Endothelial cell of umbilical vein (primary cell): ENCODE measurements around the gene XYLT1. TPM values are rescaled to one million over a fixed set of nuclear protein-coding genes. Genes with fewer than 3 reads are reported as not detected.

Source experiments
- BruUV-seq: library from RNA; stranded (reverse); fragments of 400-500 nt; replicated peaks from 2 replicates; lab custom pipeline; 2021; lab: Mats Ljungman, UMichigan
- CTCF ChIA-PET: fragments of 300-600, 350-600 bp; sonication (Branson Sonifier 250); formaldehyde crosslinking; loops from one replicate; lab custom pipeline; 2021; ENCODE audit warnings: antibody characterized with exemption, inconsistent platforms; lab: Charles Lee
- POLR2A ChIA-PET: fragments of 300-600, 350-600 bp; sonication (Branson Sonifier 250); formaldehyde crosslinking; loops from one replicate; lab custom pipeline; 2021; ENCODE audit warnings: antibody characterized with exemption, inconsistent platforms; lab: Charles Lee
- DNase-seq: peaks from one replicate; pipeline ENCODE4 v3.0.0-alpha.2; 2011; ENCODE audit warnings: low read depth, low spot score
- FAIRE-seq: peaks from 2 replicates; lab custom pipeline; 2011; peaks lifted over from hg19 to GRCh38; lab: Jason Lieb, UNC
- H2AFZ ChIP-seq: 2 replicates; pipeline ENCODE4 v1.6.0; 2012; ENCODE audit warnings: low read depth, low read length, control low read depth, inconsistent platforms
- H3K27ac ChIP-seq: 2 replicates; pipeline ENCODE4 v1.5.1; 2011; ENCODE audit warnings: low read depth, mild to moderate bottlenecking, control low read depth, low read length, moderate library complexity; ENCODE audit not compliant: insufficient read depth
- H3K27me3 ChIP-seq, 2 experiments: 2 replicates each; pipeline versions ENCODE4 v1.6.0 to v1.6.1; 2011; ENCODE audit warnings: low read length in 2 of 2, mixed read lengths in 1 of 2; ENCODE audit not compliant: control insufficient read depth in 2 of 2, insufficient read depth in 2 of 2
- H3K36me3 ChIP-seq, 2 experiments: 2 replicates in 1 of 2; 3 replicates in 1 of 2; pipeline ENCODE4 v1.5.1; 2011; ENCODE audit warnings: low read length in 2 of 2, mild to moderate bottlenecking in 1 of 2, moderate library complexity in 1 of 2; ENCODE audit not compliant: control insufficient read depth in 2 of 2, insufficient read depth in 2 of 2; ENCODE audit errors: extremely low read depth in 1 of 2
- H3K4me1 ChIP-seq: 3 replicates; pipeline ENCODE4 v1.5.1; 2011; ENCODE audit warnings: mild to moderate bottlenecking, low read length; ENCODE audit not compliant: control insufficient read depth, insufficient read depth; ENCODE audit errors: extremely low read depth
- H3K4me2 ChIP-seq: 2 replicates; pipeline ENCODE4 v1.6.1; 2011; ENCODE audit warnings: low read length, control low read depth, mixed read lengths; ENCODE audit not compliant: insufficient read depth
- H3K4me3 ChIP-seq, 3 experiments: fragments of 200-600 bp in 1 of 3; sonication (generic), shearing (Covaris generic) in 1 of 3; replicated peaks in 1 of 3; 2 replicates each; pipeline ENCODE4 v1.5.1; 2011 to 2016; ENCODE audit warnings: control low read depth in 3 of 3, low read length in 3 of 3, mild to moderate bottlenecking in 2 of 3, inconsistent platforms in 1 of 3, low read depth in 1 of 3, moderate library complexity in 1 of 3; ENCODE audit not compliant: insufficient read depth in 1 of 3
- H3K79me2 ChIP-seq: 2 replicates; pipeline ENCODE4 v1.6.0; 2012; ENCODE audit warnings: low read length, inconsistent platforms; ENCODE audit not compliant: control insufficient read depth, insufficient read depth
- H3K9ac ChIP-seq: replicated peaks from 2 replicates; pipeline ENCODE3; 2011; ENCODE audit warnings: low read length, control low read depth; ENCODE audit not compliant: insufficient read depth; ENCODE audit errors: extremely low read depth
- H3K9me1 ChIP-seq: replicated peaks from 3 replicates; pipeline ENCODE4 v1.6.0; 2011; ENCODE audit warnings: mild to moderate bottlenecking, low read length; ENCODE audit not compliant: control insufficient read depth, insufficient read depth; ENCODE audit errors: extremely low read depth
- H3K9me3 ChIP-seq: replicated peaks from 2 replicates; pipeline ENCODE4 v1.5.1; 2012; ENCODE audit warnings: low read length, inconsistent platforms; ENCODE audit not compliant: control insufficient read depth, insufficient read depth
- H4K20me1 ChIP-seq: replicated peaks from 2 replicates; pipeline ENCODE3; 2011; ENCODE audit warnings: mild to moderate bottlenecking, low read length; ENCODE audit not compliant: control insufficient read depth, insufficient read depth; ENCODE audit errors: extremely low read depth
- EZH2 ChIP-seq: IDR thresholded peaks from 2 replicates; pipeline ENCODE4 v1.6.1; 2012; ENCODE audit warnings: borderline replicate concordance, low read depth, mild to moderate bottlenecking, moderate library complexity, low read length, inconsistent platforms; ENCODE audit not compliant: severe bottlenecking
- FOS ChIP-seq: IDR thresholded peaks from 2 replicates; pipeline ENCODE4 v1.6.1; 2011; ENCODE audit warnings: mild to moderate bottlenecking, low read length, moderate library complexity, borderline replicate concordance; ENCODE audit not compliant: insufficient read depth
- GATA2 ChIP-seq: IDR thresholded peaks from 2 replicates; pipeline ENCODE4 v1.7.0; 2011; ENCODE audit warnings: low read depth, mild to moderate bottlenecking, moderate library complexity, mixed read lengths, low read length; ENCODE audit not compliant: insufficient read length, insufficient read depth
- JUN ChIP-seq: IDR thresholded peaks from 2 replicates; pipeline ENCODE4 v1.6.1; 2011; ENCODE audit warnings: borderline replicate concordance, low read depth; ENCODE audit not compliant: insufficient read length, insufficient read depth
- MAX ChIP-seq: IDR thresholded peaks from 2 replicates; pipeline ENCODE4 v1.6.1; 2011; ENCODE audit not compliant: insufficient read depth, insufficient read length
- MYC ChIP-seq: IDR thresholded peaks from one replicate; pipeline ENCODE4 v1.6.1; 2011; ENCODE audit warnings: mild to moderate bottlenecking, low read depth, low read length
- POLR2A ChIP-seq: IDR thresholded peaks from 2 replicates; pipeline ENCODE4 v1.6.1; 2012; ENCODE audit warnings: low read depth, mild to moderate bottlenecking, control low read depth, low read length
- POLR2AphosphoS5 ChIP-seq: IDR thresholded peaks from 2 replicates; pipeline ENCODE4 v1.6.1; 2012; ENCODE audit warnings: low read depth, mild to moderate bottlenecking, control low read depth, low read length, moderate library complexity; ENCODE audit not compliant: insufficient read depth
- dilution Hi-C: fragments of 300-500 bp; cut with MboI; formaldehyde crosslinking; loops from one replicate; pipeline ENCODE4 v1.15.0; 2019; ENCODE audit warnings: low sequenced_read_pairs; ENCODE audit not compliant: extremely low pct_ligation_motif_present
- intact Hi-C: fragments of 100-400 bp; cut with micrococcal nuclease; formaldehyde crosslinking; loops from one replicate; pipeline ENCODE4 v1.10.0; 2022
- polyA plus RNA-seq, 4 experiments: library from polyadenylated mRNA; depleted of rRNA in 3 of 4; stranded (reverse) in 3 of 4; unstranded in 1 of 4; fragments of >200 nt; gene quantifications; 2 replicates each; pipeline versions ENCODE4 v1.2.1 to v1.2.3, GENCODE V29; 2011 to 2012; ENCODE audit warnings: missing spikeins in 1 of 4
- total RNA-seq: library from RNA; stranded (reverse); gene quantifications from 2 replicates; pipeline ENCODE4 v1.2.3, GENCODE V29; 2021
- TF ChIP-seq, protein P1 (sequence below), 2 donors: IDR thresholded peaks; 1 replicate in 1 of 2; 2 replicates in 1 of 2; pipeline ENCODE4 v1.5.1; 2011; ENCODE audit warnings: low read length in 2 of 2, mild to moderate bottlenecking in 2 of 2, moderate library complexity in 2 of 2, control low read depth in 1 of 2, inconsistent platforms in 1 of 2, low read depth in 1 of 2; ENCODE audit not compliant: insufficient read depth in 1 of 2; ENCODE audit errors: extremely low read depth in 1 of 2

Gene XYLT1
- total and polyA plus RNA-seq, 2 donors (not counting 3 experiments of a cell fraction or from before 2014, with no cell fraction given), result 0.63 to 2.9 TPM

- Histone ChIP-seq H3K4me3 (no peak overlapping the region), H2AFZ (no peak overlapping the region), H3K36me3 (no peaks in the 10 kb centered on the region), H3K9me1 (no peaks in the 10 kb centered on the region), H3K4me2 (no peak overlapping the region), H3K27me3 (no peaks in the 10 kb centered on the region), H4K20me1 (no peaks in the 10 kb centered on the region), H3K9me3 (no peaks in the 10 kb centered on the region), H3K27ac (no peak overlapping the region), H3K9ac (no peak overlapping the region), H3K79me2 (no peaks in the 10 kb centered on the region), H3K4me1 (no peaks in the 10 kb centered on the region)
- dilution Hi-C loops, result no loop called here
- intact Hi-C loops, result no loop called here
- CTCF ChIA-PET, result no interaction called here
- FAIRE-seq (no peak), DNase-seq (no peak)
- BruUV-seq, result no TSS peak
- POLR2A ChIA-PET, result no interaction called here
- TF ChIP-seq FOS (no peak), MYC (no peak), EZH2 (no peak)
These were observed 66.8 kb downstream of the XYLT1 start for GRCh38 chr16:17403859-17404545.

GRCh38 chr16:17403156-17403809 lies 67.5 kb downstream of the XYLT1 start:
- dilution Hi-C loops (no loop called here), intact Hi-C loops (no loop called here)
- Histone ChIP-seq H3K27ac (no peak overlapping the region), H3K4me2 (no peak overlapping the region), H3K9ac (no peak overlapping the region), H3K9me1 (no peaks in the 10 kb centered on the region), H3K79me2 (no peaks in the 10 kb centered on the region), H2AFZ (no peak overlapping the region), H4K20me1 (no peaks in the 10 kb centered on the region), H3K4me3 (no peak overlapping the region), H3K27me3 (no peaks in the 10 kb centered on the region), H3K9me3 (no peaks in the 10 kb centered on the region), H3K36me3 (no peaks in the 10 kb centered on the region), H3K4me1 (peaks cover 2% of the 10 kb centered on the region)
- TF ChIP-seq, protein P1, sequence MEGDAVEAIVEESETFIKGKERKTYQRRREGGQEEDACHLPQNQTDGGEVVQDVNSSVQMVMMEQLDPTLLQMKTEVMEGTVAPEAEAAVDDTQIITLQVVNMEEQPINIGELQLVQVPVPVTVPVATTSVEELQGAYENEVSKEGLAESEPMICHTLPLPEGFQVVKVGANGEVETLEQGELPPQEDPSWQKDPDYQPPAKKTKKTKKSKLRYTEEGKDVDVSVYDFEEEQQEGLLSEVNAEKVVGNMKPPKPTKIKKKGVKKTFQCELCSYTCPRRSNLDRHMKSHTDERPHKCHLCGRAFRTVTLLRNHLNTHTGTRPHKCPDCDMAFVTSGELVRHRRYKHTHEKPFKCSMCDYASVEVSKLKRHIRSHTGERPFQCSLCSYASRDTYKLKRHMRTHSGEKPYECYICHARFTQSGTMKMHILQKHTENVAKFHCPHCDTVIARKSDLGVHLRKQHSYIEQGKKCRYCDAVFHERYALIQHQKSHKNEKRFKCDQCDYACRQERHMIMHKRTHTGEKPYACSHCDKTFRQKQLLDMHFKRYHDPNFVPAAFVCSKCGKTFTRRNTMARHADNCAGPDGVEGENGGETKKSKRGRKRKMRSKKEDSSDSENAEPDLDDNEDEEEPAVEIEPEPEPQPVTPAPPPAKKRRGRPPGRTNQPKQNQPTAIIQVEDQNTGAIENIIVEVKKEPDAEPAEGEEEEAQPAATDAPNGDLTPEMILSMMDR (IDR thresholded peaks at IDR 0.05; ENCODE audit: extremely low read depth in 1 of 2, insufficient read depth in 1 of 2, low read depth in 1 of 2, low read length in 2 of 2), result no peak
- TF ChIP-seq POLR2AphosphoS5, result no peak
- TF ChIP-seq JUN, result no peak
- TF ChIP-seq FOS, result no peak
- TF ChIP-seq GATA2, result no peak
- no peak for TF ChIP-seq EZH2
- TF ChIP-seq MYC, result no peak
- TF ChIP-seq POLR2A, result no peak
- no peak for TF ChIP-seq MAX
- ChIA-PET POLR2A (no interaction called here), CTCF (no interaction called here)
- DNase-seq (no peak), FAIRE-seq (no peak)
- no TSS peak for BruUV-seq
